Pons (tissue), 1 donor: ENCODE data around the gene POM121C.
"Not testable (repeated sequence)": the region's sequence is repeated elsewhere in the genome, so short reads cannot be mapped to it uniquely, and the experiment has no call there.

Source experiments
- DNase-seq: peaks from one replicate; pipeline ENCODE4 v3.0.0-alpha.2; 2016; ENCODE audit warnings: low spot score

POM121C gene

DNA sequence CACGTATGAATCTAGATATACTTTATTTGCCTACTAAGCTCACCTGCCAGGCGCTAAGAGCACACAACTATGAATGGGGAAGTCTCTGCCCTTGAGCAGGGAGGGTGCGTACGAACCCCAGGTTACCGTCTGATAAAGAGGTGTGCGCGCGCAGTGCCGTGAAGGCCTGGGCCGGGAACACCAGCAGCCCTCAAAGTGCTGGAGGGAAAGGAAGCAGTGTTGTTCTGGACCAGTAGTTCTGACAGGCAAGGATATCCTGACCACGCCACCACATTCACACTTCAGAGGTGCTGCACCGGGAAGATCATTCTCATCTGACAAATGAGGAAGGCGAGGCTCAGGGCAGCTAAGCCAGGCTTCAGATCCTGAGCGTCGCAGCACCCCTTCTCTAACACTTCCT lies 62.6 kb downstream of the POM121C start:
- DNase-seq = not testable (repeated sequence)

DNA sequence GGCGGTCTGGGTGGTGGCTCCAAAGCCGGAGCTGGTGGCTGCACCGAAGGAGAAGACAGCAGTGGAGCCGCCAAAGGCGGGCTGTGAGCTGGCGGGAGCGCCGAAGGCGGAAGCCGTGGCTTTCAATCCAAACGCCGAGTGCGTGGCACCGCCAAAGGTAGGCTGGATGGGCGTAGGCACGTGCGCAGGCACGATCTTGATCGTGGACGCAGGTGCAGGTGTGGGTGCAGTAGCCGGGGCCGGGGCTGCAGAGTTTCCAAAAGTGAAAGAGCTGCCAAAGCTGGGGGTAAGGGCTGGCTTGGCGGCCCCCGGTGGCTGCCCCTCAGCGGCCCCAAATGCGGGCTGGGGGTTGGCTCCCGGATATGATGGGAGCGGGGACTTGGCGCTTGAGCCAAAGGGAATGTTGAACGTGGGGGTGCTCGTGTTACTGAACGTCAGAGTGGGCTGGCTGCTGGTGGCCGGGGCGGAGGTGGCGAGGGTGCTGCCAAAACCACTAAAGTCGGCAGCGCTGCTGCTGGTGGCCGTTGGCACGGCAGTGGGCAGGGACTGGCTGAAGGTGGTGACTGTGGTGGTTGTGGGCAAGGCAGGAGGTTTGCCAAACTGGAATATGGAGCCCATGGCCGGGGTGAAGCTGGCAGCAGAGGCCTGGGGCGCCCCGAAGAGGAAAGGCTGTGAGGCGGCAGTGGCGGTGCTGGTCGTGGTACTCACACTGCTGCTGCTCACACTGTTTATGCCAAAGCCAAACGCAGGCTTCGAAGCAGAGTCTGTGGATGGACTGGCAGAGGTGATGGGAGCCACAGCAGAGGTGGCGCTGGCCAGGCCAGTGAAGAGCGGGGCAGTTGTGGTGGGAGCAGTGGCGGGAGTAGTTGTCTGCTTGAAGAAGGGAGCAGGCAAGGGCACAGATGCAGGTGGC lies 64.0 kb downstream of the POM121C start:
- not testable (repeated sequence) for DNase-seq

DNA sequence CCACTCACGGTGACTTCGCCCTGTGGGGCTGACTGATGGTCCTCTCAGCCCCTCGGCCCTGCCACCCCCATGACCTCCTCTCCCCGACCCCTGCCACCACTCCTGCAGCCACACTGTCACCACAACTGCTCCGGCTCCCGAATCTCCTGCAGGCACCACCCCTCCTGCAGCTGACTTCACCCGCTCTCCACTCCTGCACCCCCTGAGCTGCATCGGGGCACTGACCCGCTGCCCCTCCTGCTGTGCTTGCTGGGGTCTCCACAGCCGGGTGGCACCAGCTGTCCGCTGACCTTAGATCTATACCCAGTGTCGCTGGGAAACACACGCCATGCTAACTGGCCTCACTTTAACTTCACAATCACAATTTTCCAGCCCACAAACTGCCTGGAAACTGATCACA lies 65.9 kb downstream of the POM121C start:
- DNase-seq = not testable (repeated sequence)

DNA sequence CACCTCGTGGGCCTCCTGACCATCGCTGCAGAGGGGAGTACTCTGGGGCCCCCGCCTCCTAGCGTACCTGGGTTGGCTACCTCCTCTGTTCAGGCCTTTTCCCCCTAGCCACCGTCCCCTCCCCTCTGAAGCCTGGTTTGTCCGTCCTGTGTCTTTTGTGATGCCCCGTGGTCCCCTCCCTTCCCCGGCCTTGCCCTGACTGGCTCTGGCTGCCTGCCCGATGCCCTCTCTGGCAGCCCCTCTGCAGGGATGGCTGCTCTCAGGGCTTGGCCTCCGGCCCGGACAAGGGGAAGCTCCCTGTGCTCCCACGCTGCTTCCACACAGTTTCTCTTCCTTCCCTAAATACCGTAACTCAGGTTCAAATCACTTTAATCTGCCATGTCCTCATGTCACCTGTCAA lies 66.4 kb downstream of the POM121C start:
- not testable (repeated sequence) for DNase-seq

DNA sequence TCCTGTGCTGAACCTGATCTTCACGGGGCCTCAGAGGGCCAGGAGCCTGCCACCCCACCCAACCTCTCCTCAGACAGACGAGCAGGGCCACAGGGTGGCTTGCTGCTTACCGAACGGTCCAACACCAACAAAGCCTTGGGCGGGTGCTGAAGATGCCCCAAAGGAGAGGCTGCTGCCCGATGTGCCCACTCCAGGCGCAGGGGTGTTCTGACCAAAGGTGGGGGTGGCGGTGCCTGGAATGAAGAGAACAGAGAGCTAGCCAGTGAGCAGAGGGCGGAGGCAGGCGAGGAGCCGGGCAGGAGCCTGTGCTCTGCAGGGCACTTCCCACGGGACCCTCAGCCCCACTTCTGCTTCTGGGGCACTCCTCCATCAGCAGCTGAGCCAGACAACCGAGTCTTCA lies 66.9 kb downstream of the POM121C start:
- DNase-seq = not testable (repeated sequence)

DNA sequence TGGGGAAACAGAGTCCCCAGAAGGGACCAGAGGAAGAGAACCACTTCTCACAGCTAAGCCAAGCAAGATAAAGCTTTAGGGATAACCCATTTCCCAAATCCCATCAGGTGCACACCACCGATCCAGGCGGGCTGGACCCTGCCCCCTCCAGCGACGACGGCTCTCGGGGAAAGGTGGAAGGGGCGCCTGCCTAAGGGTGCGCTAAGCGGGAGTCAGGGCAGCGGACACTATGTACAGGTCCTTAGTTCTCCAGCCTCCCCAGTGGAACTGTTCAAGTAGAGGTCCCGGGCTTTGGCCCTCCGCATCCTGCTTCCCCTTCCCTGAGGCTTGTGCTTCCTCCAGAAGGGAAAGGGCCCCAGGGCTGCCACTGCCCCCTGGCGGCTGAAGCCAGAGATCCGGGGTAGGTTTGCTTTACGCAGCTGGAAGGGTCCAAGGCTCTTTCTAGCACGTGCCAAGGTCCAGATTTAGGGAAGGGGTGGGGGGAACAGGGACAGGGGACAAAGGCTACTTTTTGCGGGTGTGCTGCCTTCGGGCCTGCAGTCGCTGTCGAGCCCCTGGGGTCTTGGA lies 67.7 kb downstream of the POM121C start:
- DNase-seq = not testable (repeated sequence)

DNA sequence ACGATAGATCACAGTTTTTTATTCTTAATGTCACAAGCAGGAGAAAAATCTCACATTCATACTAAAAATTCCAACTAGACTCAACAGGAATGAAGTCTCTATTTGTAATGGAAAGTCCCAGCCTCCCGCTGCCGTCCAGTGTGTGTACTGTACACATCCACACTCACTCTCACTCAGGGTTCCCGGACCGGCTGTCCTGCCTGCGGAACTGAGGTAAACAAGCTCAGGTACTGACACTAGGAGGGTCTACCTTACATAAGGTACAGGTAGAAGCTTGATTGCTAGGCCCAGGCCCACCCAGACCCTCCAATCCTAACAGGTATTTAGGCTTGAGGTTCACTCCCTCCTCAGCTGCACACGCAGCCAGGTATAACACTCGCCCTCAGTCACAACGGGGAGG lies 69.3 kb downstream of the POM121C start:
- not testable (repeated sequence) for DNase-seq

DNA sequence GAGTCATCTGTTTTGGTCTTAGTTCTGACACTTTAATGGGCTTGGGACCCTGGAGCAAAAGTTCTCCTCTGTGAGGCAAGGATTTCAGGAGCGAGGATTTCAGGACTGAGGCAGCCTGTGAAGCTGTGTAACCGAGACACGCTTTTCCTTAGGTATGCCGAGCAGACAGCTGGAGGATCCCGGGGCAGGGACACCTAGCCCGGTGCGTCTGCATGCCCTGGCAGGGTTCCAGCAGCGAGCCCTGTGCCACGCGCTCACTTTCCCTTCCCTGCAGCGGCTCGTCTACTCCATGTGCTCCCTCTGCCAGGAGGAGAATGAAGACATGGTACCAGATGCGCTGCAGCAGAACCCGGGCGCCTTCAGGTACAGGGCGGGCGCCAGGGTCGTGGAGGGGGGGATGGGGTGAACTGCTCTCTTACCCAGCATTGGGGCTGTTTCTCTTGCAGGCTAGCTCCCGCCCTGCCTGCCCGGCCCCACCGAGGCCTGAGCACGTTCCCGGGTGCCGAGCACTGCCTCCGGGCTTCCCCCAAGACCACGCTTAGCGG lies 70.2 kb downstream of the POM121C start:
- DNase-seq = not testable (repeated sequence)

DNA sequence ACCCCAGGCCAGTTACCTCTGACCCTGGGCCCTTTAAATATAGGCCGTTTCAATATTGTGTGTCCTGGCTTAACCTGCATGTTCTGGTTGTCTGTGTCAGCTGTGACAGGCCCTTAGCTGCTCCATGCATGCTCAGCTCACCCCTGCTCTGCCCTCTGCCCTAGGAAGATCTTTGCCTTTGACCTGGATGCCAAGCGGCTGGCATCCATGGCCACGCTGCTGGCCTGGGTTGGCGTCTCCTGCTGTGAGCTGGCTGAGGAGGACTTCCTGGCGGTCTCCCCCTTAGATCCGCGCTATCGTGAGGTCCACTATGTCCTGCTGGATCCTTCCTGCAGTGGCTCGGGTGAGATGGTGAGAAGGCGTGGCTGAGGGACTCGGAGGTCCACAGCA lies 70.7 kb downstream of the POM121C start:
- DNase-seq = not testable (repeated sequence)

DNA sequence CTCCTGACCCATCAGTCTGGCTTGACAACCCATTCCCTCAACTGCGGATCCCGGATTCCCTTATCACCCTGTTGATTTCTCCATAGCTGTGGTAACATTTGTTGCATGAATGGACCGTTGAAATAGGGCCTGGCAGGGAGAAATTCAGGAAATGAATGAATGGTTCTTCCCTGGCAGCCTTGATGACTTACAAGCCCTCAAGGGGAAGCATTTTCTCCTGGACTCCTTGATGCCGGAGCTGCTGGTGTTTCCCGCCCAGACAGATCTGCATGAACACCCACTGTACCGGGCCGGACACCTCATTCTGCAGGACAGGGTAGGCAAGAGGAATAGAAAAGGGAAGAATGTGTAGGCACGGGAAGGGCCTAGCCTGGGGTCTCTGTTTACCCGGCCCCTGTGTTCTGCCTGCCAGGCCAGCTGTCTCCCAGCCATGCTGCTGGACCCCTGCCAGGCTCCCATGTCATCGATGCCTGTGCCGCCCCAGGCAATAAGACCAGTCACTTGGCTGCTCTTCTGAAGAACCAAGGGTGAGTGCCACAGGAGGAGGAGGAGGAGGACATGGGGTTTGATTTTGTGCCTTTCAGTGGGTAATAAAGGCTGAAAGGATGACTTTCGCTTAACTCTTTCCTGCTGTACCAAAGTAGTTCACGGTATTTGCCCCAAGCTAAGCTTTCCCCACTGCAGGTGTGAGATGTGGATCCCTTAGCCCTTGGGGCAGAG lies 71.2 kb downstream of the POM121C start:
- DNase-seq = not testable (repeated sequence)

DNA sequence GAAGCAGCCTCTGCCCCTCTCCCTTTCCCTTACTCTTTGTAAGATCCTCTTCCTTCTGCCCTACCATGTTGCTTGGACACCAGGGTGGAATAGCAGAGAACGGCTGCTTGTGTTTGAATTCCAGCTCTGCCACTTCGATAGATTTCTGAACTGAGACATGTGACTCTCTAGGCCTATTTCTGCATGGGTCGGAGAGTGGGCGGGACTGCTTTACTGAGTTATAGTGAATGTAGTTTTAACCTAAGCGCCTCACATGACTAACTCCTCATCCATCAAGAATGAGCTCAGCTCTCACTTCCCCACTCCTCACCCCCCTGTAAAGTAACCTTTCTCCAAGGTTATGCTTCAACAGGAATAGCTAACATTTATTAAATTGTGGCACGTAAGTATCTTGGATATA lies 71.9 kb downstream of the POM121C start:
- DNase-seq = not testable (repeated sequence)

DNA sequence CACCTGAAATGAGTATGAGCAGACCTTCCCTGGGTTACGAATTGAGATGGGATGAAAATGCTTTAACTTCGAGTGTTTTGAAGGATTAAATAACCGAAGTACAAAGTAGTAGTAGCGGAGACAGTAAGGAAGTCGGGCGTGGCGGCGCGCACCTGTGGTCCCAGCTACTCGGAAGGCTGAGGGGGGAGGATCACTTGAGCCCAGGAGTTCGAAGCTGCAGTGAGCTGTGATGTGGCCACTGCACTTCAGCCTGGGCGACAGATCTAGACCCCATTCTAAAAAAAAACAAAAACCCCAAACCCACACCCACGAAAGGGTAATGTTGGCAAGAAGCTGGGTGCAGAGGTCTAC lies 75.3 kb downstream of the POM121C start:
- not testable (repeated sequence) for DNase-seq

DNA sequence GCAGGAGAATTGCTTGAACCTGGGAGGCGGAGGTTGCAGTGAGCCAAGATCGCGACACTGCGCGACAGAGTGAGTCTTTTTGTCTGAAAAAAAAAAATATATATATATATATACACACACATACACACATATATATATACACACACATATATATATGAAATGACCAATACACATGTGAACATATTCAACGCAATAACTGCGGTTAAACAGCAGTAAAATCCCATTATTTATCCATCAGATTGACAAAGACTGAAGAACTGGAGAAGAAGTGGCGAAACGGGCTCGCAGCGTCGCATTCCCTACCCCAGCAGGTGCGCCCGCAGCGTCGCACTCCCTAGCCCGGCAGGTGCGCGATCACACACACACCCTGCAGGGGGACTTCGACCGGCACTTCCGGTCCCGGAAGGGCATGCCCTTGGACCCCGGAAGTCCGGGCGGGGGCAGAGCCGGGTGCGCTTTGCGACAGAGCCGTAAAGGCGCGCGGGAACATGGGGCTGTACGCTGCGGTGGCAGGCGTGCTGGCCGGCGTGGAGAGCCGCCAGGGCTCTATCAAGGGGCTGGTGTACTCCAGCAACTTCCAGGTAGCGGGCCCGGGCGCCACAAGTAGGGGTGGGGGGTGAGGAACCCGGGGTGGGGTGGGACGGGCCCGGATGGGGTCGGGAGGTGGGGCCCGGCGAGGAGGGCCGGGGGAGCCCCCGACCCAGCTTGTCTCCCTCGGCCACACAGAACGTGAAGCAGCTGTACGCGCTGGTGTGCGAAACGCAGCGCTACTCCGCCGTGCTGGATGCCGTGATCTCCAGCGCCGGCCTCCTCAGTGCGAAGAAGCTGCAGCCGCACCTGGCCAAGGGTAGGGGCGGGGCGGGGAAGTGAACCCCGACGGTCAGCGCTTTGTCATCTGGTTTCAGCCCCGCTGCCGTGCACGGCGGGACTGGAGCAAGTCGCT lies 75.9 kb downstream of the POM121C start:
- not testable (repeated sequence) for DNase-seq

DNA sequence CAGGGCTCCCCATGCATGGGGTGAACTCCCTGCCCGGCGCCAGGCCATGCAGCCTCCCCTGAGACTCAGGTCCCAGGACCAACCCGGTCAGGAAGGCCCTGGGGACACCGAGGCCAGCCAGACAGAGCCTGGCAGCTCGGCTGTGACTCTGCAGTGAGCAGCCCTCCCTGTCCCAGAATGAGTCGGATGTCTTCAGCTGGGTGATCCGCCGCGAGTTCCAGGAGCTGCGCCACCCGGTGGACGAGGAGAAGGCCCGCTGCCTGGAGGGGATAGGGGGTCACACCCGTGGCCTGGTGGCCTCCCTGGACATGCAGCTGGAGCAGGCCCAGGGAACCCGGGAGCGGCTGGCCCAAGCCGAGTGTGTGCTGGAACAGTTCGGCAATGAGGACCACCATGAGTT lies 81.4 kb downstream of the POM121C start:
- DNase-seq = not testable (repeated sequence)

DNA sequence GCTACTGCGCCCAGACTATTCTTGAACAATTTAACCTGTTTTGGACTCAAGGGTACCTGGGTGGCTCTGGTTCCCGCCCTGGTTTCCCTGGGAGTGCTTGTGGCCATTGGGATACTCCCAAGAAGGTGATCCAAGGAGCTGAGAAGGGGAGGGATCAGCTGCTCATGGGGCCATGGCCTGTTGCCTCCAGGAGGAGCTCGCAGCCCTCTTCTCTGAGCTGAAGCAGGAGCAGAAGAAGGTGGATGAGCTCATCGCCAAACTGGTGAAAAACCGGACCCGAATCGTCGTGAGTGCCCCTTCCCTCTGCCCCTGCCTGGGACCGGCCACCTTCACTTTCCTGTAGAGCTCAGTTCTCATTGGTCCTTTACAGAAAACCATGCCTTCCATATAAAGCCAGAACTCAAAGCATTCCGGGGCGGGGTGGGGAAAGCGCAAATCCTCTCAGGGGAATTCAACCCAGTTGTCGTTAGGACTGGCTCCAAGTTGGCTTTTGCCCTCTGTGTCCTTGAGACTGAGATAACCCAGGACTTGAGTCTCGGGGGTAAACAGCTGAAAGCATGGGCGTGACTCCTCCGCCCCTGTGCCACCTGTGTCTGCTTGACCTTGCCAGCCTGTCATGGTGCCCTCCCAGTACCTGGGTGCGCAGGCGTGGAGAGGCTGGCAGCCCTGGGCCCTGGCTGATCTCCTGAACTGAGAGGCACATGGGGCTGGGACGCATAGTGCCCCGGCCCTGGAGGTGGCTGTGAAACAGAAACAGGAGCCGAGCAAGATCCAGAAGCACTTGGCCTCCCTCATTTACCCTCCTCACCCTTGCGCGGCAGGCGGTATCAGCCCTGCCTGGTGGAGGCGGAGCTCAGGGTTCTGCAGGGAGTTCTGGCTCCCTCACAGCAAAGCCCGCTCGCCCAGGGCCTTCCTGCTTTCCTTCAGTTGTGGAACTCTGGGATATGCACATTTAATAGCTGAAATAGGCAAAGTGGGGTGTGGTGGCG lies 82.3 kb downstream of the POM121C start:
- not testable (repeated sequence) for DNase-seq

DNA sequence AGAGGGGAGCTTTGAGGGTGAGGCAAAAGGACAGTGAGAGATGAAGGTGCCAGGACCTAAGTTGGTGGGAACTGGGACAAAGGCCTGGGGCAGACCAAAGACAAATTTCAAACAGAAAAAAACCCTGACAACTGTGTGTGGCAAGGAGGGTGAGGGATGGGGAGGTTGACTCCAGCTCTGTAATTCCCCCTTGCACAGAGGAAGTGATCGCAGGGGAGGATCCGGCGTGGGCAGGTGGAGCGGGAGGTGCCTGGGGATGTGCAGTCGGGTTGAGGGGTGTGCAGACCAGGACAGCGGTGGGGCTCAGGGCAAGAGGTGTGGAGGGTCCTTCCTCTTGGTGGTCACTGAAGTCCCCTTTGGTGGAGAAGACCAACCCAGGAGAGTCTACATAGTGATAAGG lies 85.5 kb downstream of the POM121C start:
- not testable (repeated sequence) for DNase-seq

DNA sequence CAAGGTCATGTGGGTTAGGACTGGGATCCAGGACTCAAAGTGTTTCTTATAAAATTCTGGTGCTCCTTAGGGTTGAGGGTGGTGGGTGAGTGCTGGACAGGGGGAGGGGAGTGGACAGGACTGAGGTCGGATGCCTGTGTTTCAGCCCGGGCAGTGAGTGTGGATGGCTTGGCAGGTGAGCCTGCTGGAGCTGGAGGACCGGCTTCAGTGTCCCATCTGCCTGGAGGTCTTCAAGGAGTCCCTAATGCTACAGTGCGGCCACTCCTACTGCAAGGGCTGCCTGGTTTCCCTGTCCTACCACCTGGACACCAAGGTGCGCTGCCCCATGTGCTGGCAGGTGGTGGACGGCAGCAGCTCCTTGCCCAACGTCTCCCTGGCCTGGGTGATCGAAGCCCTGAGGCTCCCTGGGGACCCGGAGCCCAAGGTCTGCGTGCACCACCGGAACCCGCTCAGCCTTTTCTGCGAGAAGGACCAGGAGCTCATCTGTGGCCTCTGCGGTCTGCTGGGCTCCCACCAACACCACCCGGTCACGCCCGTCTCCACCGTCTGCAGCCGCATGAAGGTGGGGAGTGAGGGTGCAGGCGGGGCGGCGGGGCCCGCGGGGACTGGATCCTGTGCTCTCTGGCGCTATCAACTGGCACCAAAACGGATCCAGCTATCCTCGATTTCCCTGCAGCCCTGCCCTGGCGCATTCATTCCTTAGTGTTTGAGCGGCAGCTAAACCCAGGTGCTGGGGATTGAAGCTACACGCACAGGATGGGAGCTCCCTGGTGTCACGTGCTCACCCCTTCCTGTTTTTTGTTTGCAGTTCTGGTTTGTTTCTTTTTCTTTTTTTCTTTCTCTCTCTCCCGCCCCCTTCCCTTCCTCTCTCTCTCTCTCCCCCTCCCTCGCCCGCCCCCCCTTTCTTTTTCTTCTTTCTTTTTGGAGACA lies 87.1 kb downstream of the POM121C start:
- not testable (repeated sequence) for DNase-seq

DNA sequence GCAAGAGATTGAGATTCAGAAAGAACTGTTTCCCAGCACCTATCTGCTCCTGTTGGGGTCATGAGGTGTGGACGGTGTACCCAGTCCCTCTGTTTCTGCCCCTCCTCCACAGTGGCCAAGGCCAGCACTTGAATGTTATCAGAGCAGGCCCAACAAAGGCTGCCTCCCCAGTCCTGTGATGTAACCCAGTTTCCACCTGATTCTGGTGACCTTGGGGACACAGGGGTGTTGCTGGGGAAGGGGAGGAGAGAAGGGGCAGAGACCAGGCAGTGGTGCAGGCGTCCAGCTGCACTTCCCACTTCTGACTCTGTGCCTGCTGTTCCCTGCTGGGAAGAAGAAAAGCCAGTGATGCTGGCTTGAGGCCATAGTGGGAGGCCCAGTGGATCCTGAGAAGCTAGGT lies 88.2 kb downstream of the POM121C start:
- not testable (repeated sequence) for DNase-seq

DNA sequence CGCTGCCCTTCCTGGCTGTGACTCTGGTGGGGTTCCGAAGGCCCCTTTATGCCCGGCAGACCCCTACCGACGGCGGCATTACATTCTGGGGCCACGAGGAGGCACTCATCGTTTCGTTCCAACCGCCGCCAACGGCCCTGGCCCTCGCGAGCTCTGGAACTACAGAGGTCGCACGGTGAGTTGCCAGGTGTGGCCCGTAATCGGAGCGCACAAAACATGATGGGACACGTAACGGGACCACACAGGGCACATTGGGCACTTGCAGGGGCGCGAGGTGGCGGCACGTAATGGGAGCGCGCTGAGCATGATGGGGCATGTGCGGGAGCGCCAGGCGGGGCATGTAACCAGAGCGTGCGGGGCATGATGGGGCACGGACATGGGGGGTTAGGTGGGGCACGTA lies 90.8 kb downstream of the POM121C start, which contains the start of gene TRIM73:
TRIM73 (plus strand) TSS at position 301 of the 400 bp plus-strand sequence. CDS start 3,305 bp downstream, outside the sequence.
- not testable (repeated sequence) for DNase-seq
